Embryonic facial prominence (tissue), 1 donor: ENCODE results near the gene PYCR2.
"Not testable (repeated sequence)": the region's sequence is repeated elsewhere in the genome, so short reads cannot be mapped to it uniquely, and the experiment has no call there.

Experiments used
- DNase-seq: peaks from one replicate; pipeline ENCODE4 v3.0.0-alpha.2; 2016; ENCODE audit errors: extremely low spot score

PYCR2 gene

DNA sequence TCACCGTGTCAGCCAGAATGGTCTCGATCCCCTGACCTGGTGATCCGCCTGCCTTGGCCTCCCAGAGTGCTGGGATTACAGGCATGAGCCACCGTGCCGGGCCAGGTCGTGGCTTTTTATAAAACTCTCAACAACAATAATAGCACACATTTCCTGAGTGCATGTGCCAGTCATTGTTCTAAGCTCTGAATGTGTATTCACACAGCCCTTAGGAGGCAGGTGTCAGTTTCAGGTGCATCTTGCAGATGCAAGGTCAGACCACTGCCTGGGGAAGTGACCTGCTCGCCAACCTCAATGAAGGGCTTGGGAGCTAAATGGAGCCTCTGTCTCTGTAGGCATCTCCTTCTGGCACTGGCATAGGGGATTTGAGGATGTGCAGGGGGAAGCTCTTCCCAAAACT, 18.5 kb upstream of the PYCR2 start:
- DNase-seq = no peak

DNA sequence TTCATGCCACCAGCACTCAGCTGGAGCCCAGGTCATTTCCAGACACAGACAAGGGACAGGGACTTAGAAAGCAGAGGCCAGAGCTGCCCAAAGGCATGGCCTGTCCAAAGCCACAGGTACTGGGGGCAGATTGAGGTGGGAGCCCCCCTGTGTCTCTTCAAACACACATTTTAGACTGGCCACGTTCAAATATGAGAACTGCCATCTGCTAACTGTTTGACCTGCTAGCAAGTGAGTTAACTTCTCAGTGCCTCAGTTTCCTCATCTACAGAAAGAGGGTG, 17.8 kb upstream of the PYCR2 start:
- no peak for DNase-seq

DNA sequence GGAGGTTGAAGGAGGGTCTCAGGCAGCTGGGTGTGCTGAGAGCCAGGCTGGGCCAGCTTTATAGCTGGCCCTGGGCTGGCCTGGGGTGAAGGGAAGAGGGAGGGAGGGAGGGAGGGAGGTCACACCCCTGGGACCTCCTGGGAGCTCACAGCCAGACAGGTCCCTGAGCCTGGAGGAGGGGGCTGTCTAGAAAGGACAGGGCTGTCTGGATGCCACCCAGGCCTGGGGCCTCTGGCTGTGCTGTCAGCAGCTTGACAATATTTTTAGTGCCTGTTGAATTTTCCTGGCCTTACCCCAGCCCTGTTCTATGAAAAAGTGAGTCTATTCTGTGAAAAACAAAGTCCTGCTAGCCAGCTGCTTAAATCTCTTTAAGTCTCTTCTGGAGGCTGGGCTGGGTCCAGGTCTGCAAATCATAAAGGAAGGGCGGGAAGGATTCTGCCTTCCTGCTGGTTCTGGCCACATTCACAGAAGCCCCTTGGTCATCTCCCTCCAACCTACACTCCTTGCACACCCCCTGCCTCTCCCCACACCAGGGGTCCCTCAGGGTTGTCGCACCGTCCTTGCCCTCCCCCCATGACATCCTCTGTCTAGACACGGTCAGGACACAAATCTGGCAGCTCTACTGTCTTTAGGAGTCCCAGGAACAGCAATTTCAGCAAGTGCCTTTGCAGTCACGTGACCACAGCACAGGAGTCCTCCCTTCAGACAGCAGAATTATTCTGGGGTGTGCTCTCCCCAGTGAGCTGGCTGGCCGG, 17.3 kb upstream of the PYCR2 start, which contains the start of gene LEFTY2:
Gene LEFTY2, minus strand, starts transcription at position 34 of the 755 bp plus-strand sequence. CDS start 80 bp downstream, outside the sequence.
- DNase-seq = no peak

DNA sequence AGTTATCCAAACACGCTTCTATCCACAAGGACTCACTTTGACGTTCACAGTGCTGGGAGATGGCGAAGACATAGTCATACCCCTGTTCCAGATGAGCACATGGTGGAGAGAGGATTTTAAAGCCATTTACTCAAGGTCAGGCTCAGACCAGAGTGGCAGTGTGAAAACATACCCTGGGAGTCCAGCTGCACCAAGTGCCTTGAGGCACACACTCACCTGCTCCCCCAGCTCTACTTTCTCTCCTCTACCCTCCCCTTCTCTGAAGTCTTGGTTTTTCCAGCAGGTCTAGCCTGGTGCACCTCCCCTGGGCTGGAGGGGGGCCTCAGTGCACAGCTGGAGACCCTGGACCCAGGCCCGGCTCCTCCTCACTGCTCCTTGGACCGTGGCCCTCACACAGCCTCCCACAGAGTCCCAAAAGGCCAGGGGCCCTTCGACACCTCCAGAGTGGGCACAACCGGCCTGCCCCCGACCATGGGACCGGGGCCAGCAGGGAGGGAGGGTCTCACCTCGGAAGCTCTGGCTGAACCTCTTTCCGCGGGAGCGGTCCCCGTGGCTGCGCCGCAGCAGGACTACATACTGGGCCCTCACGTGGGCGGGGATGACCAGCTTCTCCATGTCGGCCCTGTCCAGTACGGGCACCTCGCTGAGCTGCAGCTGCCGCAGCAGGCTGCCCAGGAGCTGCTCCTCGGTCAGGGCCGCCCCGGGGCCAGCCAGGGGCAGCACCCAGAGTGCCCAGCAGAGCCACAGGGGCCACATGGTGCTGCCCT, 16.5 kb upstream of the PYCR2 start:
- no peak for DNase-seq

DNA sequence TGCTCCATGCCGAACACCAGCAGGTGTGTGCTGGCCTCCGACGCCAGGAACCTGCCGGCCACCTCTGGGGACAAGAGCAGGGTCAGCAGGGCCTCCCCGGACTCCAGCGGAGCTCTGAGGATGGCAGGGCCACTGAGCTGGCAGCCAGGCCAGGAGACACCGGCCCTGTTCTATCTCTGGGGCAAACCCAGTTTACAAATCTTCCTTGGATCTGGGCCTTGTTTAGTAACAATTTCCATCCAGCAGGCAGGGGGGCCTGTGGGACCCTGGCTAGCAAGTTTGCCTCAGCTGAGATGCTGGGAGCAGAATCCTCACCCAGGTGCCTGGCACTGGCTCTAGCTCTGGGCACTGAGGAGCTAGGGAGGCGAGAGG, 15.9 kb upstream of the PYCR2 start:
- not testable (repeated sequence) for DNase-seq

DNA sequence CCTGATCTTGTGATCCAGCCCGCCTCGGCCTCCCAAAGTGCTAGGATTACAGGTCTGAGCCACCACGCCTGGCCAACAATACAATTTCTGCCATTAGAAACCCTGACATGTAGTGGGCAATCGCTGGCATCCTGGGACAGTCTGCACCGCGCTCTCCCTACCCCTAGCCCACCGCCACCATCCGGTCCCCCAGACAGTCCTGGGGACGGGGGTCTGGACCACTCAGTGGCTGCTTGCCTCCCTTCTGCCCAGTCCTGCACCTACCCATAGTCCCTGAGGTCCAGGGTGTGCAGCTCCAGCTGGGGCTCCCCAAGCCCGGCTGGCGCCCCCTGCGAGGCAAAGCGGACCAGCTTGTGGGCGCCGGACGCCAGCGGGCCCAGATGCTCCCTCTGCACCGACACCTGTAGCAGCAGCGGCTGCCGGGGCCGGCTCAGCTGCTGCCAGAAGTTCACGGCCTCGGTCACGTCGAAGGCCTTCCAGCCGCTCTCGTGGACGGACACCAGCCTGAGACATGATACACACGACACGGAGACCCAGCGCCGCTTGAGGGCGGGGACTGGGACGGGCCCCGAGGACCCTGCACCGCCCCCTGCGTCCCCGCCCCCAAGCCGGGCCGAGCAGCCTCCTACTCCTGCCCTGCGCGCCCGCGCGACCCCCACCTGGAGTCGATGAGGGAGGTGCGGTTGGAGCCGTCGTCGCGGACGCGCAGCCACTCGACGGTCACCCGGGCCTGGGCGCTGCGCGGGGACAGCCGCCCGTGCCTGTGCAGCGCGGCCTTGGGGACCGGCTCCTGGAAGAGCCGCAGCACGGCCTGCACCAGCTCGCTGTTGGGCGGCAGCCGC, 15.3 kb upstream of the PYCR2 start:
- not testable (repeated sequence) for DNase-seq

DNA sequence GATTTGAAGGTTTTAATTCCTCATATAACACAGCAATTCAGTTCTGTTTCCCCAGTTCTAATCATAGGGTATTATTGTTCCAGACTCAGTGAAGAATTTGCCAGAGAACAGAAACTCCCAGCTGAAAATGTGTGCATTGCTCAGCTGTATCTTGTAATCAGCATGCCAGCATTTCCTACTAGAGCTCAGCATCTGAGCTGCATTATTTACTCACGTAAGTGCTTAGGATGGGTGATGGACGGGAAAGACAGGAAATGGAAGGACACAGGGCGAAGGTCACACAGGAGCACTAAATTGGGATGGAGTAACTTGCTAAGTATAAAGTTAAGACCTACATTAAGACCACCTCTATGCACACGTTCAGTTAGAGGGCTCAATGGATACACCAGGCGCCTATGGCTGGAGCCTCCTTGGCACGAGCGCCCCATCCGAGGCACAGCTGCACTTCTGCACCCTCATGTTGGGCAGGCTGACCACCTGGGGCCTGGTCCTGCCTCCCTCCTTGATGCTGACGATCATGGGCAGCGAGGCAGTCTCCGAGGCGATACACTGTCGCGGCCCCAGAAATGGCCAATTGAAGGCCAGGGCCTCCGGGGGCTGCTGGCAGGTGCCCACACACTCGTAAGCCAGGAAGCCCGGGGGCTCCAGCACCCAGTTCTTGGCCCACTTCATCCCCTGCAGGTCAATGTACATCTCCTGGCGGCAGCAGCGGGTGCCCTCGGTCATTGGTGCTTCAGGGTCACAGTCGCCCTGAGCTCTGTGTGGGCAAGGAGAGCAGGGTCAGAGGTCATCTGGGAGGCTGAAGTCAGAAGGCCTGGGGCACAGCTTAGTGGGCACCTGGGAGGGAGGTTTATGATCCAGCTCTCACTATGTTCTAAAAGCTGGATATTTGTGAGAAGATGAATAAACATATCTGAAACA, 13.3 kb upstream of the PYCR2 start:
- DNase-seq = no peak

DNA sequence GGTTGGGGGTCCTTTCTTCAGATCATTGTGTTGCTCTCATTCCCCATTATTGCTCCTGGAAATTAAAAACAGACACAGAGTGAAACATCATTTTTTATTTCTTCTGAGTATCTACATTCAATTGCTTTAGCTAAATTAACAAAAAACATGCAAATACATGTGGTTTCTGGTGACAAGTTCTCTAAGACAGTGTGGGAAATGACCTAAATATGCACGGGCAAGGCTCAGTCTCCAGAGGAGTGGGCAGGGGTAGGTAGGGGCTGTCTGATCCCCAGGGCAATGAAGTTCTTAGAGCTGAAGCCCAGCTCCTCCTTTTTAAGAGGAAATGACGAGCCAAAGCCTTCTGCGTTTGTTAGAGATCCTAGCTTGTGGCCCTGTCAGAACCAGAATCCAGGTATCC, 12.5 kb upstream of the PYCR2 start:
- DNase-seq = no peak

DNA sequence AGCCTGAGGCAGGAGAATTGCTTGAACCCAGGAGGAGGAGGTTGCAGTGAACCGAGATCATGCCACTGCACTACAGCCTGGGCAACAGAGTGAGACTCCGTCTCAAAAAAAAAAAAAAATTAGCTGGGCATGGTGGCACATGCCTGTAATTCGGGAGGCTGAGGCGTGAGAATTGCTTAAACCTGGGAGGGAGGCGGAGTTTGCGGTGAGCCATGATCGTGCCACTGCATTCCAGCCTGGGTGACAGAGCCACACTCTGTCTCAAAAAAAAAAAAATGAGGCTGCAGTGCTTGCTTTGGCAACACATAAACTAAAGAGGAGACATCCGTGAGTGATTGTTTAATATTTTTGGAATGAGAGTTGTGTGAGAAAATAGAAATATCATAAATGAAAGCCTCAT, 12.0 kb upstream of the PYCR2 start:
- DNase-seq = not testable (repeated sequence)

DNA sequence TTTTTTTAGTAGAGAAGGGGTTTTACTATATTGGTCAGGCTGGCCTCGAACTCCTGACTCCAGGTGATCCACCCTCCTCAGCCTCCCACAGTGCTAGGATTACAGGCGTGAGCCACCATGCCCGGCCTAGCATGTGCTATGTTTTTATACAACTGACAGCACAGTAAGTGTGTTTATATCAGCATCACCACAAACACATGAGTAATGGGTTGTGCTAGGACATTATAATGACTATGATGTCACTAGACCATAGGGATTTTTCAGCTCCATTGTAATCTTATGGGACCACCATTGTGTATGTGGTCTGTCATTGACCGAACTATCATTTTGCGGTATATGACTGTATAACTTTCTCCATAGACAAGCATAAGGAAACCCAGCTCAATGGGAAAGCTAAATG, 10.7 kb upstream of the PYCR2 start:
- no peak for DNase-seq

DNA sequence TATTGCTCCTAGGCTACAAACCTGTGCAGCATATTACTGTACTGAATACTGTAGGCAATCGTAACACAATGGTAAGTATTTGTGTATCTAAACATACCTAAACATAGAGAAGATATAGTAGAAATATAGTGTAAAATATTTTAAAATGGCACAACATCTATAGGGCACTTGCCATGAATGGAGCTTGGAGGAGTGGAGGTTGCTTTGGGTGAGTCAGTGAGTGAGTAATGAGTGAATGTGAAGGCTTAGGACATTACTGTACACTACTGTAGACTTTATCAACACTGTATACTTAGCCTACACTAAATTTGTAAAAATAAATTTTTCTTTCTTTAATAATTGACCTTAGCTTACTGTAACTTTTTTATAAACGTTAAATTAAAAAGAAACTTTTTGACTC, 9.0 kb upstream of the PYCR2 start:
- no peak for DNase-seq

DNA sequence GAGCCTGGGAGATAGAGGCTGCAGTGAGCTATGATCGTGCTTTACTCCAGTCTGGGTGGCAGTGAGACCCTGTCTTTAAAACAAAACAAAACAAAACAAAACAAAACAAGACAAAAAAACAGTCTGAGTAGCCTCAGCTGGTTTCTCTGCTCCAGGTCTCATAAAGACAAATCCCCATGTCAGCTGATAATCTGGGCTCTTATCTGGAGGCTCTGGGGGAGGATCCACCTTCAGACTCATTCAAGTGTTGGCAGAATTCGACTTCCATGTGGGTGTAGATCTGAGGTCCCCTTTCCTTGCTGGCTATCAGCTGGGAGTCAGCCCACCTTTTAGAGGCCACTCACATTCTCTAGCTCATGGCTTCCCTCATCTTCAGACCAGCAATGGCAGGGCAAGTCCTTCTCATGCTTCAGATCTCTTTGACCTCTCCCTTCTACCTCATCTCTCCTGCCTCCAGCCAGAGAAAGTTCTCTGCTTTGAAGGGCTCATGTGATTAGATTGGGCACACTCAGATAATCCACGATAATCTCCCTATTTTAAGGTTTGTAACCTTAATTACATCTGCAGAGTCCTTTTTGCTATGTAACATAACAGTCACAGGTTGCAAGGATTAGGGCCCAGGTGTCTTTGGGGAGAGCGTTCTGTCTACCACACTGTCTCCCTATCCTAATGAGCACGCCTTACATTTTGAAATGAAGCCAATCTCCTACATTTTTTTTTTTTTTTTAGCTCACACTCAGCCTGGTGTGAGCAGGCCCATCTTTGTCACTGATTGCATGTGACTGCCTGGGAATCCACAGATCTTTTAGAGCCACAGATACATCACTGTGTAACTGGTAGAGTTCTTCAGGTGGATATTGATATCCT, 7.5 kb upstream of the PYCR2 start:
- DNase-seq = no peak

DNA sequence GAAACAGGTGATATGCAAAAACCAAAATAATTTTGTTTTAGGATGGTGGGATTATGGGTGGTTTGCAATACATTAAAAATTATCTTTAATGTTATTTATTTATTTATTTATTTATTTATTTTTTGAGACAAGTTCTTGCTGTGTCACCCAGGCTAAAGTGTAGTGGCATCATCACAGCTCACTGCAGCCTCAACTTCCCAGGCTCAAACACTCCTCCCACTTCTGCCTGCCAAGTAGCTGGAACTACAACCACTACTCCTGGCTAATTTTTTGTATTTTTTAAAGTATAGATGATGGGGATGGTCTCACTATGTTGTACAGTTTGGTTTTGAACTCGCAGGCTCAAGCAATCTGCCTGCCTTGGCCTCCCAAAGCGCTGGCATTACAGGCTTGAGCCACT, 6.5 kb upstream of the PYCR2 start:
- no peak for DNase-seq

DNA sequence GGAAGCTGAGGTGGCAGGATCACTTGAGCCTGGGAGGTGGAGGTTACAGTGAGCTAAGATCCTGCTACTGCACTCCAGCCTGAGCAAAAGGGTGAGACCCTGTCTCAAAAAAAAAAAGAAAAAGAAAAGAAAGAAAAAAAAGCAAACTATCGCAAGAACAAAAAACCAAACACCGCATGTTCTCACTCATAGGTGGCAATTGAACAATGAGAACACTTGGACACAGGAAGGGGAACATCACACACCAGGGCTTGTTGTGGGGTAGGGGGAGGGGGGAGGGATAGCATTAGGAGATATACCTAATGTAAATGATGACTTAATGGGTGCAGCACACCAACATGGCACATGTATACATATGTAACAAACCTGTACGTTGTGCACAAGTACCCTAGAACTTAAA, 5.4 kb upstream of the PYCR2 start:
- DNase-seq = not testable (repeated sequence)

DNA sequence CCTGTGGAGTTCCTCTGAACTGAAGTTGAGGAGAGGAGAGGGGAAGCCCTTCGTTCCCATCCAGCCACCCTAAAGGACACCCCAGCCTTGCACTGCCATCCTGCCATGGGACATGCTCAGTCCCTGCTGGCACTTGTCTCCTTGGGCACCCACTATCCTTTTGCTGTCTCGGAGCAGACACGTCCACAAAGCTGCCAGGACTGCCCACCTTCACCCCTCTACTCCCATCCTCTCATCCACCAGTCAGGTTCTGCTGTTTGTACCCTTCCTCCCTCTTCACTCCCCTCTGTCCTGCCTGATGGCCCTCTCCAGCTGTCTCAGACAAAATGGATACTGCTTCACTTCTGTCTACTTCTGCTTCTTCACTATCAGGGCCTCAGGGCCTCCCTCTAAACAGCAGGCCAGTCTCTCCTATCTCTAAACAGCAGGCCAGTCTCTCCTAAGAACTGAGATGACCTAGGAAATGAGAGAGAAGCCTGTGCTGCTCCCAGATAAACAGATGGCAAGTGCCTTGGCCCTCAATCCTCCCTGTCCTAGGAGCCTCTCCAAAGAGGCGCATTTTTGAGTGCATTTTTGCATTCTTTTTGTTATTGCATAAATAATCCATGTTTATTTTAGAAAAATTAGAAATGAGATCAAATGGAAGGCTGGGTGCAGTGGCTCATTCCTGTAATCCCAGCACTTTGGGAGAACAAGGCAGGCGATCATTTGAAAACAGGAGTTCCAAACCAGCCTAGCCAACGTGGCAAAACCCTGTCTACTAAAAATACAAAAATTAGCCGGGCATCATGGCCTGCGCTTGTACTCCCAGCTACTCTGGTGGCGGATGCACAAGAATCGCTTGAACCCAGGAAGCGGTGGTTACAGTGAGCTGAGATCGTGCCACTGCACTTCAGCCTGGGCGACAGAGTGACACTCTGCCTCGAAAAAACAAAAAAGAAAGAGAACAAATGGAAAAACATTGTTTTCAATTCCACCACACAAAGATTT, 4.4 kb upstream of the PYCR2 start:
- DNase-seq = no peak

DNA sequence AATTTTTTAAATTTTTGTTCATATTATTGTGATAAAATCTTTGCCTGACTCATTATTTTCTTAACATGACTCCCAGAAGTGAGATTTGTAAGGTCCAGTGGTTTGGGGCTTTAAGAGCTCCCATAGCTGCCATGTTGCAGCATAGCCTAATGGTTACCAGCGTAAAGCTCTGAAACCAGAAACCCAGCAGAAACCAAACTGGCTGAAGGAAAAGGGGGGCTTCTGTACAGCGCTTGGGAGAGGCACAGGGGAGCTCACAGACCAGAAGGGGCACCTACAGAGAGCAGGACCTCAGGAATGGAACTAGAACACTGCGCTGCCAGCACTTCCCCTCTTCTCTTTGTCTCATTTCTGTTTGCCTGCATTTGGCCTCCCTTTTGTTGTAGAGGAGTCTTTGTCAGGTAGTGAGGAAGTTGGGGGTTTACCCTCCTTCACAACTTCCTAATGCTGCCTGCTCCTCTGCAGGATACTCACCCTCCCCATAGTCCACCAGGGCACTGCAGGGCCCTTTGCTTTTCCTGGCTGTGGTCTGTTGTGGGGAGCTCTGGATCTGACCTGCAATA, 2.6 kb upstream of the PYCR2 start:
- no peak for DNase-seq

DNA sequence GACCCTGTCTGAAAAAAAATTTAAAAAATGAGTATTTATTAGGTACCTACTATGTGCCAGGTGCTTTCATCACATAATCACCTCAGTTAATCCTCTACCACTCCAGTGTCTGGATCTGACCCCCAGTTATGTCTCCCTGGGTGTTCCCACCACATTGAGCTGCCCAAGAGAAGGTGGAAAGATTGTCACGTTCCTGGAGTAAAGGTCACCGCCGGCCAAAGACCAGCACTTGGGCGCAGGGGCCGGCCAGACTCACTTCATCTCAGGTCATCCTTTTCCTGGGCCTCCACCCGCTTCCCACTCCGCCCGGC, 714 bp downstream of the PYCR2 start:
- DNase-seq = no peak

DNA sequence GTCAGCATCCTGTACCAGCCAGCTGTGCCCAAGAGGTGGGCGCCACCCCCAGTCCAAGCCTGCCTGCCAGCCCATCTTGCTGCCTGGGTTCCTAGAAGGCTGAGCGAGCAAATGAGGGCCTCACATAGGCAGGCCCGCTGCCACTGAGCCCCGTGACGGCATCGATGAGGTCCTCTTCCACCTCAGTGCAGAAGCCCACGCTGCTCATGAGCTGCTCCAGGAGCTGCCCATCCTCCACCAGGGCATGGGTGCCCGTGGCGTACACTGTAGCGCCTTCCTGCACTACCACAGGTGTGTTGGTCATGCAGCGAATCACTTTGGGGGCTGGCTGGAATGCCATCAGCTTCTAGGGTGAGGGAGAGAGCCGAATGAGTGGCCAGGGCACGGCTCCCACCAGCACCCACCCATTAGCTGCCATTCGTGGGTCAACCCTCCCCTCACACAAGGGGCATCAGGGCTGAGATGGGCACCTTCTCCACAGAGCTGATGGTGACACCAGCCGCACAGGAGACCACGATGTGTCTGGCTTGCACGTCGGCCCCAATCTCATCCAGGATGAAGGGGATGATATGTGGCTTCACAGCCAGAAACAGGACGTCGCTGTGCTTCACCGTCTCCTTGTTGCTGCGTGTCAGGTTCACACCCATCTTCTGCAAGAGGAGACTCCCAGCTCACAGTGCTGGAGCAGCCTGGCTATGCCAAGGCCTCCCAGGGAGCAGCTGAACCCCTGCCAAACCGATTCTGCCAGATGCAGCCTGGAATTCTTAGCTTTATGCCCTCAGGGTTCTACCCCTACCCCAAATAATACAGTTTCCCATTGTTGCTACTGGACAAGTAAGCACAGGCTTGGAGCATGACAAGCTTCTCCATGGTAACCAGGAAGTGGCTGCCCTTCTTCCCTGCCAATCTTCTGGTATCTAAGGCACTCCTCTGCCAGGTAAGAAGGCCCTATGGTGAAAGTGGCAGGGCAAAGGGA, 2.0 kb downstream of the PYCR2 start:
- no peak for DNase-seq
